ENCODE results near the gene SSC5D. TPM values are rescaled to one million over a fixed set of nuclear protein-coding genes. Genes with fewer than 3 reads are reported as not detected.
"Not testable (repeated sequence)": the region's sequence is repeated elsewhere in the genome, so short reads cannot be mapped to it uniquely, and the experiment has no call there.

Gene SSC5D
- total RNA-seq, 1 experiment from 2014 or later, result 0.86 TPM

GRCh38 chr19:55493645-55494171, 5.5 kb downstream of the SSC5D start:
- no TSS peak for BruUV-seq (replicated peaks)
- POLR2A ChIA-PET, result no interaction called here
- TF ChIP-seq CTCF (IDR thresholded peaks at IDR 0.05; ENCODE audit: insufficient read depth in 1 of 2, low read depth in 1 of 2, low read length in 1 of 2, severe bottlenecking in 1 of 2, unreplicated experiment in 1 of 2), result no peak
- H3K36me3 ChIP-seq (ENCODE audit: control insufficient read depth, insufficient read depth, low read length), result no peaks in the 10 kb centered on the region
- CTCF ChIA-PET, result interaction anchor here (0.7 to 2.4 kb wide), 2 partner anchors 9 to 10 kb away, joined by 4 to 6 read pairs; partner anchors contain the start of gene NAT14
- Mint-ChIP-seq H3K27me3 (ENCODE audit: insufficient read depth, unreplicated experiment) (no peaks in the 10 kb centered on the region), H3K9me3 (ENCODE audit: unreplicated experiment) (no peaks in the 10 kb centered on the region), H3K4me1 (ENCODE audit: low read depth, unreplicated experiment) (peaks cover 7% of the 10 kb centered on the region), H3K4me3 (ENCODE audit: unreplicated experiment) (no peak overlapping the region), H3K36me3 (ENCODE audit: insufficient read depth, unreplicated experiment) (peaks cover 17% of the 10 kb centered on the region), H3K27ac (ENCODE audit: unreplicated experiment) (no peak overlapping the region)
- peaks cover 4% of the 10 kb centered on the region; the same call in 1 of the 2 replicates for H3K4me1 ChIP-seq
- H3K4me3 ChIP-seq (ENCODE audit: low read depth, low read length), result no peak overlapping the region
- H3K27me3 ChIP-seq (replicated peaks; ENCODE audit: control insufficient read depth, insufficient read depth, low read length), result no peaks in the 10 kb centered on the region
- intact Hi-C loops (cut with micrococcal nuclease; ENCODE audit: unreplicated experiment), result no loop called here
- no peaks in the 10 kb centered on the region for H3K9me3 ChIP-seq
- DNase-seq, result no peak

- ChIA-PET POLR2A (no interaction called here), CTCF (interaction anchor here (0.7 to 2.4 kb wide), 2 partner anchors 9 to 10 kb away, joined by 4 to 6 read pairs; partner anchors contain the start of gene NAT14)
- TF ChIP-seq CTCF (IDR thresholded peaks at IDR 0.05; ENCODE audit: insufficient read depth in 1 of 2, low read depth in 1 of 2, low read length in 1 of 2, severe bottlenecking in 1 of 2, unreplicated experiment in 1 of 2), result no peak
- no peaks in the 10 kb centered on the region for H3K27me3 ChIP-seq (replicated peaks; ENCODE audit: control insufficient read depth, insufficient read depth, low read length)
- H3K4me1 ChIP-seq, result peaks cover 4% of the 10 kb centered on the region; the same call in 1 of the 2 replicates
- Mint-ChIP-seq H3K9me3 (ENCODE audit: unreplicated experiment) (no peaks in the 10 kb centered on the region), H3K4me1 (ENCODE audit: low read depth, unreplicated experiment) (peaks cover 13% of the 10 kb centered on the region), H3K4me3 (ENCODE audit: unreplicated experiment) (no peak overlapping the region), H3K27ac (ENCODE audit: unreplicated experiment) (no peak overlapping the region), H3K36me3 (ENCODE audit: insufficient read depth, unreplicated experiment) (peaks cover 20% of the 10 kb centered on the region), H3K27me3 (ENCODE audit: insufficient read depth, unreplicated experiment) (no peaks in the 10 kb centered on the region)
- intact Hi-C loops (cut with micrococcal nuclease; ENCODE audit: unreplicated experiment), result no loop called here
- no peaks in the 10 kb centered on the region for H3K36me3 ChIP-seq (ENCODE audit: control insufficient read depth, insufficient read depth, low read length)
- H3K4me3 ChIP-seq (ENCODE audit: low read depth, low read length), result no peak overlapping the region
- H3K9me3 ChIP-seq, result no peaks in the 10 kb centered on the region
- BruUV-seq (replicated peaks), result no TSS peak
- DNase-seq, result no peak
Observed at GRCh38 chr19:55494172-55494761, 6.0 kb downstream of the SSC5D start.

- Mint-ChIP-seq H3K27ac (ENCODE audit: unreplicated experiment) (no peak overlapping the region), H3K4me3 (ENCODE audit: unreplicated experiment) (no peak overlapping the region), H3K36me3 (ENCODE audit: insufficient read depth, unreplicated experiment) (peaks cover 21% of the 10 kb centered on the region), H3K9me3 (ENCODE audit: unreplicated experiment) (no peaks in the 10 kb centered on the region), H3K27me3 (ENCODE audit: insufficient read depth, unreplicated experiment) (no peaks in the 10 kb centered on the region), H3K4me1 (ENCODE audit: low read depth, unreplicated experiment) (peaks cover 15% of the 10 kb centered on the region)
- Histone ChIP-seq H3K4me3 (ENCODE audit: low read depth, low read length) (no peak overlapping the region), H3K36me3 (ENCODE audit: control insufficient read depth, insufficient read depth, low read length) (no peaks in the 10 kb centered on the region), H3K27me3 (replicated peaks; ENCODE audit: control insufficient read depth, insufficient read depth, low read length) (no peaks in the 10 kb centered on the region), H3K9me3 (no peaks in the 10 kb centered on the region), H3K4me1 (peaks cover 4% of the 10 kb centered on the region; the same call in 1 of the 2 replicates)
- no peak for TF ChIP-seq CTCF (IDR thresholded peaks at IDR 0.05; ENCODE audit: insufficient read depth in 1 of 2, low read depth in 1 of 2, low read length in 1 of 2, severe bottlenecking in 1 of 2, unreplicated experiment in 1 of 2)
- intact Hi-C loops (cut with micrococcal nuclease; ENCODE audit: unreplicated experiment), result no loop called here
- BruUV-seq (replicated peaks), result no TSS peak
- DNase-seq, result peak; percentile 47 to 72
- ChIA-PET POLR2A (interaction anchor here (1.1 to 1.5 kb wide), 3 partner anchors 9 to 19 kb away, joined by 4 to 5 read pairs (median 4); partner anchors contain the start of genes NAT14 and ZNF628), CTCF (no interaction called here)
Observed at GRCh38 chr19:55495646-55496349, 7.6 kb downstream of the SSC5D start.

- BruUV-seq (replicated peaks); H3K4me1 ChIP-seq; H3K27ac Mint-ChIP-seq (ENCODE audit: unreplicated experiment); H3K27me3 Mint-ChIP-seq (ENCODE audit: insufficient read depth, unreplicated experiment); CTCF ChIA-PET; H3K9me3 ChIP-seq; DNase-seq; H3K4me3 ChIP-seq (ENCODE audit: low read depth, low read length); H3K4me3 Mint-ChIP-seq (ENCODE audit: unreplicated experiment); H3K27me3 ChIP-seq (replicated peaks; ENCODE audit: control insufficient read depth, insufficient read depth, low read length); H3K9me3 Mint-ChIP-seq (ENCODE audit: unreplicated experiment); H3K36me3 ChIP-seq (ENCODE audit: control insufficient read depth, insufficient read depth, low read length); intact Hi-C loops (cut with micrococcal nuclease; ENCODE audit: unreplicated experiment): not testable (repeated sequence)
- POLR2A ChIA-PET, result interaction anchor here (1.1 to 1.5 kb wide), 2 partner anchors 10 to 20 kb away, joined by 4 to 5 read pairs; partner anchors contain the start of gene ZNF628
- H3K4me1 Mint-ChIP-seq (ENCODE audit: low read depth, unreplicated experiment), result peaks cover 15% of the 10 kb centered on the region
- H3K36me3 Mint-ChIP-seq (ENCODE audit: insufficient read depth, unreplicated experiment), result peaks cover 16% of the 10 kb centered on the region
Observed at GRCh38 chr19:55496820-55497219, 8.6 kb downstream of the SSC5D start.
